ENCODE measurements around the gene SLC6A13. TPM values are rescaled to one million over a fixed set of nuclear protein-coding genes. Genes with fewer than 3 reads are reported as not detected.

The SLC6A13 gene
- total RNA-seq, 1 experiment from 2014 or later = not detected

DNA sequence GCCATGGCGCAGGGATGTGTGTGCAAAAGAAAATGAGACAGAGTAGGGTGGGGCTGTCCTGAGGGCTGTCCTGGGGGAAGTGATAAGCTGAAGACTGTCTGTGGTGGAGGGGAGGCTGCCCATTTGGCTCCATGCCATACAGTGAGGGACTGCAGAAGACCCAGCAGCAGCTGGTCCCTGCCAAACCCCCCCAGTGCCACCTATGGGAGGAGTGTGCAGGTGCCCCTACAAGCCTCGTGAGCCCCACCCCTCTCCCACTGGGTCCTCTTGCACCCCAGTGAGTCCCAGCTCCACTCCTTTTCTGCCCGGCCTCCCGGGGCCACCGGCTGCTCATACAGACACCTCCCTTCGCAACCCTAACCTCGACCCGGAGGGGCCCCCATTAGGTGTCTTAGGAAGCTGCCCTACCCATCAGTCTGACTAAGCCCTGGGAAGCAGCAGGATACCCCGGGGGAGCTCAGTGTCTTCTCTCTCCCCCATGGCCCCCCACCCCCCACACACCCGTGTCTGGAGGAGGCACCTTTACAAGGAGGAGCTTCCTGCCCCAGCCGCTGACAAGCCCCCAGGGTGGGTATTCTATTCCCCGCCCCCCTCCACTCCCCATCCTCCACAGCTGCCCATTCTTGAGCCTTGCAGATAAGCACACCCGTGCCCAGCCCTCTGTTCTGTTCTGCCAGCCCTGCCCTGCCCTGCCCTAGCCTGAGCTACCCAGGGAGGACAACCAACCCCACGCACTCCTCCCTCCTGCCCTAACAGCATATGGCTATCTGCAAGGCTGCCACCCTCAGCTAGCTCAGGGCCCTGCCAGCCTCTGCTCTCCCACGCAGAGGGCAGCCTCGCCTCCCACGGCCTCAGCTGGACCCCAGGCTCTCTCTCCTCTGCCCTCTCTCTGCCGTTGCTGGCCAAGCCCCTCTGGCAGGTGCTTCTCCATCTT lies 90.6 kb downstream of the SLC6A13 start:
- no peaks in the 10 kb centered on the region for H3K23me2 ChIP-seq (ENCODE audit: insufficient read length, low read depth, low read length, poor library complexity, severe bottlenecking)
- no peak overlapping the region for H2BK20ac ChIP-seq (ENCODE audit: low read depth, low read length, poor library complexity, severe bottlenecking)
- H2BK15ac ChIP-seq (ENCODE audit: low read depth, low read length) = no peak overlapping the region
- H3K9me3 ChIP-seq (ENCODE audit: control insufficient read depth, low read depth, low read length) = no peaks in the 10 kb centered on the region
- no peak overlapping the region for H2BK12ac ChIP-seq (ENCODE audit: insufficient read length, low read depth, low read length)
- H3K27me3 Mint-ChIP-seq (ENCODE audit: low read depth) = peaks cover 21% of the 10 kb centered on the region
- H3K4me1 Mint-ChIP-seq = peaks cover 47 to 71% of the 10 kb centered on the region in 2 experiments
- H3K27ac ChIP-seq (ENCODE audit: insufficient read length, low read depth, low read length) = no peak overlapping the region
- no peak overlapping the region for H2AFZ ChIP-seq (ENCODE audit: low read length)
- no peak overlapping the region for H3T11ph ChIP-seq (ENCODE audit: low read length)
- no peak overlapping the region for H2BK120ac ChIP-seq (ENCODE audit: low read depth, low read length, poor library complexity, severe bottlenecking)
- H3K23ac ChIP-seq (ENCODE audit: insufficient read length, low read depth, low read length) = no peak overlapping the region
- H2AK5ac ChIP-seq (ENCODE audit: insufficient read length, low read length) = no peak overlapping the region
- H4K5ac ChIP-seq (ENCODE audit: insufficient read length, low read depth, low read length) = no peak overlapping the region
- H3K27me3 ChIP-seq (ENCODE audit: insufficient read depth, low read length) = no peaks in the 10 kb centered on the region
- H4K91ac ChIP-seq (ENCODE audit: insufficient read length, low read depth, low read length) = no peak overlapping the region
- no peak for DNase-seq
- no peak overlapping the region for H3K4me3 Mint-ChIP-seq
- H3K4me1 ChIP-seq (ENCODE audit: insufficient read depth, low read length) = peaks cover 6% of the 10 kb centered on the region; the same call in 1 of the 2 replicates
- H3K79me2 ChIP-seq (ENCODE audit: insufficient read depth, low read length) = no peaks in the 10 kb centered on the region
- no peak overlapping the region for H3K4ac ChIP-seq (ENCODE audit: low read depth, low read length)
- H3K9ac ChIP-seq (ENCODE audit: extremely low read depth, insufficient read length, low read length) = no peak overlapping the region
- H4K8ac ChIP-seq (replicated peaks; ENCODE audit: insufficient read length, low read depth, low read length) = no peak overlapping the region
- TF ChIP-seq, protein P1, sequence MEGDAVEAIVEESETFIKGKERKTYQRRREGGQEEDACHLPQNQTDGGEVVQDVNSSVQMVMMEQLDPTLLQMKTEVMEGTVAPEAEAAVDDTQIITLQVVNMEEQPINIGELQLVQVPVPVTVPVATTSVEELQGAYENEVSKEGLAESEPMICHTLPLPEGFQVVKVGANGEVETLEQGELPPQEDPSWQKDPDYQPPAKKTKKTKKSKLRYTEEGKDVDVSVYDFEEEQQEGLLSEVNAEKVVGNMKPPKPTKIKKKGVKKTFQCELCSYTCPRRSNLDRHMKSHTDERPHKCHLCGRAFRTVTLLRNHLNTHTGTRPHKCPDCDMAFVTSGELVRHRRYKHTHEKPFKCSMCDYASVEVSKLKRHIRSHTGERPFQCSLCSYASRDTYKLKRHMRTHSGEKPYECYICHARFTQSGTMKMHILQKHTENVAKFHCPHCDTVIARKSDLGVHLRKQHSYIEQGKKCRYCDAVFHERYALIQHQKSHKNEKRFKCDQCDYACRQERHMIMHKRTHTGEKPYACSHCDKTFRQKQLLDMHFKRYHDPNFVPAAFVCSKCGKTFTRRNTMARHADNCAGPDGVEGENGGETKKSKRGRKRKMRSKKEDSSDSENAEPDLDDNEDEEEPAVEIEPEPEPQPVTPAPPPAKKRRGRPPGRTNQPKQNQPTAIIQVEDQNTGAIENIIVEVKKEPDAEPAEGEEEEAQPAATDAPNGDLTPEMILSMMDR (conservative IDR thresholded peaks at IDR 0.05) = no peak
- no peaks in the 10 kb centered on the region for H3K9me3 Mint-ChIP-seq
- no peaks in the 10 kb centered on the region for H4K20me1 ChIP-seq (ENCODE audit: control insufficient read depth, insufficient read depth, insufficient read length)
- H3K14ac ChIP-seq (ENCODE audit: insufficient read depth, low read length) = no peak overlapping the region; the same call in 1 of the 2 replicates
- H3K36me3 Mint-ChIP-seq (ENCODE audit: insufficient read depth in 1 of 3, low read depth in 3 of 3) = no peaks in the 10 kb centered on the region; a peak in 2 of 7 replicates
- no peak overlapping the region for H3K4me2 ChIP-seq (ENCODE audit: insufficient read depth, insufficient read length, low read length)
- no peak overlapping the region for H2BK5ac ChIP-seq (ENCODE audit: insufficient read length, low read length)
- H3K27ac Mint-ChIP-seq = 0 out of 7 replicates have a peak overlapping the region, but pooled peaks of 1 of the 3 experiments have one; percentile 57
- no CpG with 5 or more reads among the region's 18 CpGs for WGBS (ENCODE audit: extremely low coverage, insufficient read length, low lambda C conversion rate)
- H3K18ac ChIP-seq (ENCODE audit: insufficient read length, low read depth, low read length) = no peak overlapping the region
- H3K79me1 ChIP-seq (ENCODE audit: insufficient read depth, low read depth, low read length, poor library complexity, severe bottlenecking) = no peaks in the 10 kb centered on the region
- H3K56ac ChIP-seq (ENCODE audit: insufficient read length, low read depth, low read length) = no peak overlapping the region

Measured in H9 (cell line).